ENCODE data around the gene C1QTNF9B. TPM values are rescaled to one million over a fixed set of nuclear protein-coding genes. Genes with fewer than 3 reads are reported as not detected.

C1QTNF9B gene
- total and polyA plus RNA-seq, 2 of the 13 experiments (the other 11 are each of a cell fraction or from before 2014, with no cell fraction given), result not detected

GRCh38 chr13:23888658-23889614 is 8.4 kb downstream of the C1QTNF9B start, which contains the start of gene MIPEP (continued):
- TF ChIP-seq DNMT1 (CRISPR knock-in tag; IDR thresholded peaks at IDR 0.05) (0 out of 2 replicates have a peak, but pooled peaks have one; percentile 77), CREB1 (IDR thresholded peaks at IDR 0.05) (peak; percentile 66), CREB1 (CRISPR knock-in tag; IDR thresholded peaks at IDR 0.05) (peak; percentile 90), ZNF552 (CRISPR knock-in tag; IDR thresholded peaks at IDR 0.05; ENCODE audit: borderline replicate concordance) (0 out of 2 replicates have a peak, but pooled peaks have one; percentile 79), MXD4 (CRISPR knock-in tag; IDR thresholded peaks at IDR 0.05) (peak; percentile 98), ZNF790 (CRISPR knock-in tag; IDR thresholded peaks at IDR 0.05; ENCODE audit: borderline replicate concordance) (0 out of 2 replicates have a peak, but pooled peaks have one; percentile 19), IKZF4 (CRISPR knock-in tag; IDR thresholded peaks at IDR 0.05; ENCODE audit: borderline replicate concordance, low read depth, not compliant biosample characterization) (peak; percentile 39), ZNF501 (CRISPR knock-in tag; IDR thresholded peaks at IDR 0.05) (peak; percentile 63), ZBTB21 (CRISPR knock-in tag; IDR thresholded peaks at IDR 0.05) (no peak), ZNF18 (CRISPR knock-in tag; IDR thresholded peaks at IDR 0.05; ENCODE audit: insufficient replicate concordance) (no peak), ZNF710 (CRISPR knock-in tag; IDR thresholded peaks at IDR 0.05; ENCODE audit: borderline replicate concordance) (peak; percentile 14; the same call in 1 of the 2 replicates), SOX6 (IDR thresholded peaks at IDR 0.05) (no peak), SOX6 (CRISPR knock-in tag; IDR thresholded peaks at IDR 0.05) (0 out of 2 replicates have a peak, but pooled peaks have one; percentile 42), FOXO1 (CRISPR knock-in tag; IDR thresholded peaks at IDR 0.05) (peak; percentile 69; the same call in 1 of the 2 replicates), GATAD2A (CRISPR knock-in tag; IDR thresholded peaks at IDR 0.05) (peak; percentile 55; the same call in 1 of the 2 replicates), ASH2L (IDR thresholded peaks at IDR 0.05; ENCODE audit: insufficient read length, low read depth, low read length) (peak; percentile 79), ZFP91 (CRISPR knock-in tag; IDR thresholded peaks at IDR 0.05; ENCODE audit: borderline replicate concordance) (peak; percentile 88; the same call in 1 of the 2 replicates), ZSCAN21 (CRISPR knock-in tag; IDR thresholded peaks at IDR 0.05; ENCODE audit: borderline replicate concordance) (peak; percentile 69; the same call in 1 of the 2 replicates)
- TF ChIP-seq, protein P1, sequence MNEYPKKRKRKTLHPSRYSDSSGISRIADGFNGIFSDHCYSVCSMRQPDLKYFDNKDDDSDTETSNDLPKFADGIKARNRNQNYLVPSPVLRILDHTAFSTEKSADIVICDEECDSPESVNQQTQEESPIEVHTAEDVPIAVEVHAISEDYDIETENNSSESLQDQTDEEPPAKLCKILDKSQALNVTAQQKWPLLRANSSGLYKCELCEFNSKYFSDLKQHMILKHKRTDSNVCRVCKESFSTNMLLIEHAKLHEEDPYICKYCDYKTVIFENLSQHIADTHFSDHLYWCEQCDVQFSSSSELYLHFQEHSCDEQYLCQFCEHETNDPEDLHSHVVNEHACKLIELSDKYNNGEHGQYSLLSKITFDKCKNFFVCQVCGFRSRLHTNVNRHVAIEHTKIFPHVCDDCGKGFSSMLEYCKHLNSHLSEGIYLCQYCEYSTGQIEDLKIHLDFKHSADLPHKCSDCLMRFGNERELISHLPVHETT (CRISPR knock-in tag; conservative IDR thresholded peaks at IDR 0.05), result peak; percentile 71; the same call in 1 of the 2 replicates
- TF ChIP-seq, protein P2, sequence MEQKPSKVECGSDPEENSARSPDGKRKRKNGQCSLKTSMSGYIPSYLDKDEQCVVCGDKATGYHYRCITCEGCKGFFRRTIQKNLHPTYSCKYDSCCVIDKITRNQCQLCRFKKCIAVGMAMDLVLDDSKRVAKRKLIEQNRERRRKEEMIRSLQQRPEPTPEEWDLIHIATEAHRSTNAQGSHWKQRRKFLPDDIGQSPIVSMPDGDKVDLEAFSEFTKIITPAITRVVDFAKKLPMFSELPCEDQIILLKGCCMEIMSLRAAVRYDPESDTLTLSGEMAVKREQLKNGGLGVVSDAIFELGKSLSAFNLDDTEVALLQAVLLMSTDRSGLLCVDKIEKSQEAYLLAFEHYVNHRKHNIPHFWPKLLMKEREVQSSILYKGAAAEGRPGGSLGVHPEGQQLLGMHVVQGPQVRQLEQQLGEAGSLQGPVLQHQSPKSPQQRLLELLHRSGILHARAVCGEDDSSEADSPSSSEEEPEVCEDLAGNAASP (CRISPR knock-in tag; IDR thresholded peaks at IDR 0.05; ENCODE audit: borderline replicate concordance), result peak; percentile 74; the same call in 1 of the 2 replicates

Data from HepG2 (cell line).